HG03521 (cell line): Measurements from ENCODE around the gene PRPF19.

Experiments used
- ATAC-seq: cut with Tn5 transposase; IDR thresholded peaks from one replicate; pipeline ENCODE4 v1.9.1; 2021; ENCODE audit warnings: mild to moderate bottlenecking, moderate library complexity; ENCODE audit not compliant: unreplicated experiment

Gene PRPF19

DNA sequence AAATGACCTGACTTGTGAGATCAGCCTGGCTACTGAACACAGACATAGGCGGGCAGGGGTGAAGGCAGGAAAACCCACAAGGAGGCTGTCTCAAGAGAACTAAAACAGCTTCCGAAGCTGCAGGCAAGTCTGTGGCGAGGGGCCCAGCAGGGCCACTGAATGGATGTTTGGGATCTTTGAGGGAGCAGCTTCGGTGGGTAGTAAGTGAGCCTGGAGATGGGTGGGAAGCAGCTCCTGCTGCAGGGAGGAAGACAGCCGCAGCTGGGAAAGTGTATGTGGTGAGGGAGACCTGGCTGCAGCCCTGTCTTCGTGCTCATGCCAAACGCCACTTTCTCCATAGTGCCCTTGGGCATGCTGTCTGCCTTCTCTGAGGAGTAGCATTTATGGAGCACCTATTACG lies 61.0 kb downstream of the PRPF19 start:
- ATAC-seq: no peak

DNA sequence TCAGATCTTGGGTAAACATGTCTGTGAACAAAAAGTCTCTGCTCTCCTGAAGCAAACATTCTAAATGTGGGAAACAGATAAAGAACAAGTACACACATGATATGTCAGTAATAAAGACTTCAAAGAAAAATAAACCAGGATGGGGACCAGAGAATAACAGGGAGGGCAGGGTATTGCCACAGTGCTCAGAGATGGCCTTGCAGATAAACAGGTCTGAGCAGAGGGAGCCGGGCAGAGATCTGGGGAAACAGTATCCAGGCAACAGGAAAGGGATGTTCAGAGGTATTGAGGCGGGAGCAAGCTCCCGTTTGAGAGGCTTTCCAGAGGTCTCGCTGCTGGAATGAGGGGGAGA lies 61.5 kb downstream of the PRPF19 start:
- no peak for ATAC-seq

DNA sequence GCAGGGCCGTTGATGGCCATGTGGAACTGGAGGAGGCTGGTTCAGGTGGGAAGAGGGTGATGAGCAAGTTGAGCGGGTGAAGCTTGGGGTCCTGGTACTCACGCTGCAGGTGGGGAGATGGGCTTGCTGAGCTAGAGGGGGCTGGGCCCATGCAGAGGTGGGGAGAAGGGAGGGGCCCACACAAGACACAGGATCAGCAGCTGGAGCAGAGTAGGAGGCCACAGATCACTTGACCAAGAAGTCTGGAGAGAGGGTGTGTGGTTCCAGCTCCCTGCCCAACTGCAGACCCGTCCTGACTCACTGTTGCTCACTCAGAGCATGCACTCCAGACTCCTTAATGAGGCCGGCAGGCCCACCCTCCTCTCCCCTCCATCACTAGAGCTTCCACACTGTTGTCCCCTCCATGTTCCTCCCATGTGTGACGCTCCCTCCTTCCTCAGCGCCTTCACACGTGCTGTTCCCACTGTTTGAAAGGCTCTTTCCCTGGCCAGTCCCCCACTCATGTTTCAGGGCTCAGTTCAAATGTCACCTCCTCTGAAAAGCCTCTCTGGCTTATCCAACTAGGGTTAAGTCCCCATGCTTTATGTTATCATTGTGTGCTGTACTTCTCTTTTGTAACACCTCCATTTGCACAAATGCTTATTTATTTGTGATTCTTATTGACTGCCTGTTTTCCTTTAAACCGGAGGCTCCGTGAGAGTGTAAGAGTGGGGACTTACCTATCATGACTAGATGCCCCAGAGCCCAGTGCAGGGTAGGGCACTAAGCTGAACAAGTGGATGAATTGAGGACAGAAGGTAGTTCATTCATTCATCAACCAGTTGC lies 62.1 kb downstream of the PRPF19 start:
- ATAC-seq: no peak

DNA sequence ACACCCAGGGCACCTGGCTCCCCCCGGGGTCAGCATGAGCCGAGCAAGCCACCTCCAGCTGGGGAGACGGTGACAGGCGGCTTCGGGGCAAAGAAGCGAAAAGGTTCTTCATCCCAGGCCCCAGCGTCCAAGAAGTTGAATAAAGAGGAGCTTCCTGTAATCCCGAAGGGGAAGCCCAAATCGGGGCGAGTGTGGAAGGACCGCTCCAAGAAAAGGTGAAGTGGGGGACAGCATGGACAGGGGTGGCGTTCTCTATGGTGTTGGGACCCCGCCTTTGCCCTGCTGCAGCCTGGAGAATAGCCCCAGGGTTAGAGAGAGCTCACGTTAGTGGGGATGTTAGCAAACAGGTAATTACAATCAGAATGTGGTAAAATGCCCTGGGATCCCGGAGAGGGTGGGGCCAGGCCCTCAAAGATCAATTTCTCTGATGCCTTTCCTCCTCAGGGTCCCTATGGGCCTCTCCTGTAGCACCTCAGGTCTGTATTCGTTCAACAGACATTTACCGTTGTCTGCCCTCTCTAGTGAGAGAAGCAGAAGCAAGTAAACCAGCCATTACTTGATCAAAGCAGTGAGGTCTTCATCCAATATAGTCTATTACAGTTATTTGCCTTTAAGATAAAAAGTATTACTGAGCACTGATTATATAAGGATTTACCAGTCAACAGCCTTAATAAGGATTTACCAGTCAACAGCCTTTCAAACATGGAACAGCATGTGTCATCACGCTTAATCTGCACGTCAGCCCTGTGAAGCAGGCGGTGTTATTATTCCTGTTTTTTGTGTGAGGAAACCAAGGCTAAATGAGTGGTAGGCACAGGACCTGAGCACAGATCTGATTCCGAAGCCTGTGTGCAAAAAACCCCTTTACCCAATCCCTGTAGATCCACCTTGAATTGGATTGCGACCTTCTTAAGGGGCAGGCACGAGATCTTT lies 63.5 kb downstream of the PRPF19 start:
- no peak for ATAC-seq

DNA sequence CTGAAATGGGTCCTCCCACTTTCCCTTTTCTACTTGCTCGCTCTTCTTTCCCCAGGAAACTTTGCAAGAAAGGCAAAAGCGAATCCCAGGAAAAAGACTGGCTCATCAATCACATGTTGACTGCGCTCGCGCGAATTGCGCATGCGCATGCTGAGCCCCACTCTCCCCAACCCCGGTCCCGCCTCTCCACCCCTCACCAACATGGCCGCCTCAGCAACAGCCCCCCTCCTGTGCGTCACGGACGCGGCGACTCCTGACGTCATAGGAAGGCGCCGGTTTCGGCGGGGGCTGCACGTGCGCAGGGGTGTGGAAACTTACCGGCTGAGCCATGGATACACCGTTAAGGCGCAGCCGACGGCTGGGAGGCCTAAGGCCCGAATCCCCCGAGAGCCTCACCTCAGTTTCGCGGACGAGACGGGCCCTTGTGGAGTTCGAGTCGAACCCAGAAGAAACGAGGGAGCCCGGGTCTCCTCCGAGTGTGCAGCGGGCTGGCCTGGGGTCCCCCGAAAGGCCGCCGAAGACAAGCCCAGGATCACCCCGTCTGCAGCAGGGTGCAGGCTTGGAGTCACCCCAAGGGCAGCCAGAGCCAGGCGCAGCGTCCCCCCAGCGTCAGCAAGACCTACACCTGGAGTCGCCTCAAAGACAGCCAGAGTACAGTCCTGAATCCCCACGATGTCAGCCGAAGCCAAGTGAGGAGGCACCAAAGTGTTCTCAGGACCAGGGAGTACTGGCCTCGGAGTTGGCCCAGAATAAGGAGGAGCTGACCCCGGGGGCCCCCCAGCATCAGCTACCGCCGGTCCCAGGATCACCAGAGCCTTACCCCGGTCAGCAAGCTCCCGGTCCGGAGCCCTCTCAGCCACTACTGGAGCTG lies 64.4 kb downstream of the PRPF19 start, which contains the start of gene CCDC86:
Gene CCDC86 (plus strand): TSS at position 317 of the 871 bp plus-strand sequence. CDS start 12 bp downstream, at position 329.
- ATAC-seq: peak; percentile 83
